NCI-H82 treated with DMSO at 0.1 percent for 48 hours (cell line): ENCODE measurements around the gene PHAF1.
"Not testable (repeated sequence)": the region's sequence is repeated elsewhere in the genome, so short reads cannot be mapped to it uniquely, and the experiment has no call there.

ENCODE experiments used
- DNase-seq: peaks from one replicate; lab custom pipeline; 2025; ENCODE audit not compliant: unreplicated experiment; lab: John Stamatoyannopoulos, UW

PHAF1 gene

GRCh38 chr16:67104845-67105244 is 4.9 kb upstream of the PHAF1 start:
- no peak for DNase-seq

GRCh38 chr16:67105246-67105645 is 4.5 kb upstream of the PHAF1 start:
- DNase-seq: no peak

GRCh38 chr16:67105881-67106280 is 3.9 kb upstream of the PHAF1 start:
- DNase-seq: no peak

GRCh38 chr16:67108489-67108888 is 1.3 kb upstream of the PHAF1 start:
- no peak for DNase-seq

- no peak for DNase-seq
These were observed 772 bp upstream of the PHAF1 start for GRCh38 chr16:67108931-67109406.

- DNase-seq: no peak
These were observed 2.3 kb downstream of the PHAF1 start for GRCh38 chr16:67111951-67112444.

- no peak for DNase-seq
These were observed 3.1 kb downstream of the PHAF1 start for GRCh38 chr16:67112591-67113399.

- DNase-seq: no peak
These were observed 5.1 kb downstream of the PHAF1 start for GRCh38 chr16:67114793-67115192.

- no peak for DNase-seq
These were observed 5.9 kb downstream of the PHAF1 start for GRCh38 chr16:67115639-67116038.

GRCh38 chr16:67116388-67117311 is 6.9 kb downstream of the PHAF1 start:
- DNase-seq: no peak

- no peak for DNase-seq
These were observed 8.0 kb downstream of the PHAF1 start for GRCh38 chr16:67117716-67118115.

- DNase-seq: no peak
These were observed 10.3 kb downstream of the PHAF1 start for GRCh38 chr16:67120025-67120424.

- not testable (repeated sequence) for DNase-seq
These were observed 13.1 kb downstream of the PHAF1 start for GRCh38 chr16:67122799-67123198.

- no peak for DNase-seq
These were observed 18.7 kb downstream of the PHAF1 start for GRCh38 chr16:67128417-67128816.

- no peak for DNase-seq
These were observed 19.1 kb downstream of the PHAF1 start for GRCh38 chr16:67128887-67129286.

GRCh38 chr16:67129422-67129821 is 19.7 kb downstream of the PHAF1 start:
- no peak for DNase-seq

- DNase-seq: peak; percentile 65
These were observed 27.9 kb downstream of the PHAF1 start for GRCh38 chr16:67137605-67138004.

GRCh38 chr16:67141391-67141790 is 31.6 kb downstream of the PHAF1 start:
- no peak for DNase-seq

- DNase-seq: no peak
These were observed 32.6 kb downstream of the PHAF1 start for GRCh38 chr16:67142342-67142741.

GRCh38 chr16:67144943-67145342 is 35.2 kb downstream of the PHAF1 start:
- DNase-seq: no peak

GRCh38 chr16:67145746-67146145 is 36.0 kb downstream of the PHAF1 start:
- no peak for DNase-seq
